K562 (cell line): ENCODE measurements around the gene CCNL1. TPM values are rescaled to one million over a fixed set of nuclear protein-coding genes. Genes with fewer than 3 reads are reported as not detected.

Experiments used
- ARID1B ChIP-seq: fragments of 450-650 bp; IDR thresholded peaks from 2 replicates; pipeline ENCODE4 v1.6.1; 2016; ENCODE audit warnings: antibody characterized with exemption, mild to moderate bottlenecking, inconsistent platforms
- DACH1 ChIP-seq: fragments of 450-650 bp; IDR thresholded peaks from 2 replicates; pipeline ENCODE4 v1.6.1; 2018; ENCODE audit not compliant: partially characterized antibody
- SP1 ChIP-seq: sonication (generic); formaldehyde crosslinking; IDR thresholded peaks from 2 replicates; pipeline ENCODE4 v1.8.1; 2022; ENCODE audit warnings: mild to moderate bottlenecking, missing genetic modification reagents
- ZBTB26 ChIP-seq: fragments of 450-650 bp; formaldehyde crosslinking; IDR thresholded peaks from 2 replicates; pipeline ENCODE4 v1.4.0; 2022; ENCODE audit warnings: missing genetic modification characterization
- ZNF175 ChIP-seq: fragments of 200-800 bp; sonication (Bioruptor generic); IDR thresholded peaks from 2 replicates; pipeline ENCODE4 v1.6.1; 2016; ENCODE audit warnings: low read depth, mild to moderate bottlenecking, missing genetic modification characterization, missing compliant biosample characterization
- ZNF318 ChIP-seq, 2 experiments: fragments of 450-650 bp; IDR thresholded peaks; 2 replicates each; pipeline ENCODE4 v1.6.1; 2016; ENCODE audit warnings: mild to moderate bottlenecking in 2 of 2, borderline replicate concordance in 1 of 2, low read depth in 1 of 2, moderate library complexity in 1 of 2
- ZNF347 ChIP-seq: fragments of 450-650 bp; formaldehyde crosslinking; IDR thresholded peaks from 2 replicates; pipeline ENCODE4 v1.4.0; 2020; ENCODE audit warnings: low read depth, mild to moderate bottlenecking, moderate library complexity
- ZNF449 ChIP-seq: fragments of 250-450 bp; sonication (Bioruptor Pico); IDR thresholded peaks from 2 replicates; pipeline ENCODE4 v1.8.0; 2022; ENCODE audit warnings: moderate library complexity, mild to moderate bottlenecking, inconsistent platforms
- polyA plus RNA-seq, 8 experiments: library from polyadenylated mRNA; depleted of rRNA in 4 of 8; stranded (reverse) in 5 of 8; unstranded in 3 of 8; fragments of >200 nt; fragmentation: Nextera tagmentation in 2 of 8; fragmentation: Illumina TruSeq in 1 of 8; extraction: Ambion mirVana in 2 of 8; extraction: Trizol in 1 of 8; gene quantifications; 2 replicates each; pipeline versions ENCODE4 v1.2.1 to v1.2.3, GENCODE V29; 2011 to 2014; ENCODE audit warnings: inconsistent platforms in 1 of 8, missing spikeins in 1 of 8
- total RNA-seq, 7 experiments: library from RNA; depleted of rRNA in 6 of 7; stranded (reverse); fragments of >200 nt in 6 of 7; fragmentation: Illumina TruSeq in 2 of 7; extraction: Trizol in 2 of 7; gene quantifications; 2 replicates each; pipeline versions ENCODE4 v1.2.1 to v1.2.3, GENCODE V29; 2011 to 2021; ENCODE audit warnings: low replicate concordance in 1 of 7

The CCNL1 gene
- total and polyA plus RNA-seq, 9 of the 15 experiments (the other 6 are each of a cell fraction or from before 2014, with no cell fraction given) = 16.1 to 186 (median 132) TPM

- no peak for TF ChIP-seq ZNF318 (IDR thresholded peaks at IDR 0.05; ENCODE audit: borderline replicate concordance in 1 of 2, low read depth in 1 of 2)
- TF ChIP-seq ARID1B = peak; percentile 47
- TF ChIP-seq ZNF347 (CRISPR knock-in tag) = no peak
- peak; percentile 56; the same call in 1 of the 2 replicates for TF ChIP-seq ZNF175 (CRISPR knock-in tag)
- TF ChIP-seq DACH1 = no peak
- no peak for TF ChIP-seq ZBTB26
- TF ChIP-seq SP1 (CRISPR knock-in tag) = peak; percentile 38; the same call in 1 of the 2 replicates
- 0 out of 2 replicates have a peak, but pooled peaks have one; percentile 24 for TF ChIP-seq ZNF449 (CRISPR knock-in tag)
Measured at GRCh38 chr3:157119369-157119951, 40.5 kb downstream of the CCNL1 start (continued).
